AG04449 (cell line): ENCODE results near the gene RELB.

Experiments
- CTCF ChIA-PET: fragments of 350-600 bp; formaldehyde crosslinking; extraction: SDS; loops from one replicate; lab custom pipeline; 2021; ENCODE audit warnings: antibody characterized with exemption; lab: Yijun Ruan, JAX
- POLR2A ChIA-PET: fragments of 400-600, 350-600 bp; formaldehyde crosslinking; extraction: SDS; loops from one replicate; lab custom pipeline; 2020; ENCODE audit warnings: antibody characterized with exemption, inconsistent platforms; lab: Yijun Ruan, JAX
- DNase-seq: peaks from one replicate; pipeline ENCODE4 v3.0.0-alpha.2; 2010; ENCODE audit warnings: low read depth, low spot score
- H3K4me3 ChIP-seq: 2 replicates; pipeline ENCODE4 v1.5.1; 2011; ENCODE audit warnings: low read depth, mild to moderate bottlenecking, control low read depth, low read length
- CTCF ChIP-seq: IDR thresholded peaks from one replicate; pipeline ENCODE4 v1.5.1; 2011; ENCODE audit warnings: mild to moderate bottlenecking, moderate library complexity, low read length, control low read depth, inconsistent platforms; ENCODE audit not compliant: insufficient read depth; ENCODE audit errors: missing control alignments

RELB gene

GRCh38 chr19:44958090-44958489 is 43.2 kb upstream of the RELB start:
- no peak for TF ChIP-seq CTCF
- CTCF ChIA-PET: interaction anchor here (0.8 to 12.8 kb wide), 4 partner anchors 31 to 234 kb away, joined by 3 to 208 read pairs (median 5); partner anchors contain the start of gene APOE
- no peak overlapping the region for H3K4me3 ChIP-seq
- POLR2A ChIA-PET: no interaction called here
- DNase-seq: no peak

- ChIA-PET CTCF (interaction anchor here (1.0 to 12.8 kb wide), 4 partner anchors 8 to 56 kb away, joined by 3 to 208 read pairs (median 6); partner anchors contain the start of gene APOE), POLR2A (interaction anchor here (0.6 kb wide), 1 partner anchor 17 kb away, joined by 3 read pairs; no protein-coding TSS in a partner anchor)
- DNase-seq: no peak
- no peak overlapping the region for H3K4me3 ChIP-seq
- no peak for TF ChIP-seq CTCF
These were observed 41.6 kb upstream of the RELB start for GRCh38 chr19:44959691-44960090.

- no peak for DNase-seq
- CTCF ChIA-PET: interaction anchor here (1.6 to 12.8 kb wide), 2 partner anchors 10 to 57 kb away, joined by 8 to 208 read pairs; partner anchors contain the start of gene APOE
- no peak for TF ChIP-seq CTCF
- POLR2A ChIA-PET: no interaction called here
- H3K4me3 ChIP-seq: no peak overlapping the region
These were observed 40.1 kb upstream of the RELB start for GRCh38 chr19:44960906-44961728.

GRCh38 chr19:44961821-44962220 is 39.4 kb upstream of the RELB start:
- H3K4me3 ChIP-seq: no peak overlapping the region
- POLR2A ChIA-PET: no interaction called here

GRCh38 chr19:44968118-44968517 is 33.1 kb upstream of the RELB start:
- TF ChIP-seq CTCF: no peak
- no peak overlapping the region for H3K4me3 ChIP-seq
- CTCF ChIA-PET: interaction anchor here (1.1 to 1.6 kb wide), 3 partner anchors 16 to 64 kb away, joined by 3 to 6 read pairs (median 4); no protein-coding TSS in a partner anchor
- POLR2A ChIA-PET: interaction anchor here (0.7 kb wide), 1 partner anchor 14 kb away, joined by 3 read pairs; no protein-coding TSS in a partner anchor
- DNase-seq: no peak

More at GRCh38 chr19:44961821-44962220, 39.4 kb upstream of the RELB start:
- CTCF ChIA-PET: no interaction called here
- DNase-seq: no peak
- TF ChIP-seq CTCF: no peak

GRCh38 chr19:44968670-44969069 is 32.6 kb upstream of the RELB start:
- TF ChIP-seq CTCF: no peak
- no peak for DNase-seq
- H3K4me3 ChIP-seq: no peak overlapping the region
- POLR2A ChIA-PET: no interaction called here
- CTCF ChIA-PET: interaction anchor here (1.6 kb wide), 1 partner anchor 21 kb away, joined by 6 read pairs; no protein-coding TSS in a partner anchor
